AG04450 (cell line): ENCODE data around the gene MICAL2. TPM values are rescaled to one million over a fixed set of nuclear protein-coding genes. Genes with fewer than 3 reads are reported as not detected.
A peak's percentile ranks its signal among the peaks of the same experiment; 100 is the strongest.

ENCODE experiments used
- CTCF ChIA-PET: fragments of 300-600, 350-600 bp; formaldehyde crosslinking; extraction: SDS; loops from one replicate; lab custom pipeline; 2022; ENCODE audit warnings: antibody characterized with exemption, inconsistent platforms; lab: Charles Lee
- POLR2A ChIA-PET: fragments of 350-600 bp; formaldehyde crosslinking; extraction: SDS; loops from one replicate; lab custom pipeline; 2021; ENCODE audit warnings: antibody characterized with exemption, inconsistent platforms; lab: Yijun Ruan, JAX
- DNase-seq: peaks from one replicate; pipeline ENCODE4 v3.0.0-alpha.2; 2011; ENCODE audit warnings: low read depth, low spot score
- H3K27ac ChIP-seq: one replicate; pipeline ENCODE4 v1.5.1; 2012; ENCODE audit warnings: low read depth, low read length, control low read depth
- H3K27me3 ChIP-seq: one replicate; pipeline ENCODE4 v1.6.0; 2012; ENCODE audit warnings: low read length; ENCODE audit not compliant: control insufficient read depth, insufficient read depth
- H3K4me3 ChIP-seq: 2 replicates; pipeline ENCODE4 v1.5.1; 2011; ENCODE audit warnings: mild to moderate bottlenecking, low read depth, low read length, control low read depth
- H3K9me3 ChIP-seq: 2 replicates; pipeline ENCODE4 v1.5.1; 2012; ENCODE audit warnings: low read length; ENCODE audit not compliant: control insufficient read depth, insufficient read depth
- CTCF ChIP-seq: IDR thresholded peaks from 2 replicates; pipeline ENCODE4 v1.5.1; 2011; ENCODE audit warnings: low read depth, low read length, control low read depth, inconsistent platforms
- polyA plus RNA-seq: library from polyadenylated mRNA; depleted of rRNA; stranded (reverse); fragments of >200 nt; gene quantifications from 2 replicates; pipeline ENCODE4 v1.2.3, GENCODE V29; 2011

MICAL2 gene
- polyA plus RNA-seq, 1 experiment = 171 TPM

- DNase-seq = no peak
- no peak overlapping the region for H3K4me3 ChIP-seq
- ChIA-PET POLR2A (no interaction called here), CTCF (interaction anchor here (1.2 kb wide), 1 partner anchor 40 kb away, joined by 3 read pairs; no protein-coding TSS in a partner anchor)
- H3K27me3 ChIP-seq = no peaks in the 10 kb centered on the region
- H3K27ac ChIP-seq = peak overlapping the region; percentile 65
- no peaks in the 10 kb centered on the region for H3K9me3 ChIP-seq
- no peak for TF ChIP-seq CTCF
Measured at GRCh38 chr11:12117200-12117599, 6.8 kb downstream of the MICAL2 start.

- CTCF ChIA-PET = interaction anchor here (1.2 to 1.7 kb wide), 2 partner anchors 30 to 40 kb away, joined by 3 to 4 read pairs; no protein-coding TSS in a partner anchor
Measured at GRCh38 chr11:12117611-12118010, 7.2 kb downstream of the MICAL2 start.

GRCh38 chr11:12118949-12119348 is 8.6 kb downstream of the MICAL2 start:
- Histone ChIP-seq H3K27ac (peak overlapping the region; percentile 43), H3K27me3 (no peaks in the 10 kb centered on the region), H3K4me3 (no peak overlapping the region), H3K9me3 (no peaks in the 10 kb centered on the region)
- no peak for DNase-seq
- CTCF ChIA-PET = interaction anchor here (0.6 to 1.7 kb wide), 6 partner anchors 31 to 162 kb away, joined by 3 to 6 read pairs (median 4); no protein-coding TSS in a partner anchor
- TF ChIP-seq CTCF = peak; percentile 50; the same call in 1 of the 2 replicates
- POLR2A ChIA-PET = interaction anchor here (1.2 kb wide), 1 partner anchor 9 kb away, joined by 3 read pairs; the partner anchor contains the start of gene MICAL2

More at GRCh38 chr11:12117611-12118010, 7.2 kb downstream of the MICAL2 start:
- Histone ChIP-seq H3K27ac (peak overlapping the region; percentile 65), H3K9me3 (no peaks in the 10 kb centered on the region), H3K4me3 (no peak overlapping the region), H3K27me3 (no peaks in the 10 kb centered on the region)
- TF ChIP-seq CTCF = no peak
- POLR2A ChIA-PET = no interaction called here
- DNase-seq = no peak

GRCh38 chr11:12119502-12119901 is 9.1 kb downstream of the MICAL2 start:
- no peak for TF ChIP-seq CTCF
- no peak for DNase-seq
- Histone ChIP-seq H3K9me3 (no peaks in the 10 kb centered on the region), H3K4me3 (no peak overlapping the region), H3K27me3 (no peaks in the 10 kb centered on the region), H3K27ac (peak overlapping the region; percentile 65)
- ChIA-PET CTCF (interaction anchor here (1.1 to 1.4 kb wide), 4 partner anchors 41 to 117 kb away, joined by 3 to 6 read pairs (median 5); no protein-coding TSS in a partner anchor), POLR2A (no interaction called here)
